ENCODE results near the gene CDK10.
A peak's percentile ranks its signal among the peaks of the same experiment; 100 is the strongest.

Gene CDK10, protein sequence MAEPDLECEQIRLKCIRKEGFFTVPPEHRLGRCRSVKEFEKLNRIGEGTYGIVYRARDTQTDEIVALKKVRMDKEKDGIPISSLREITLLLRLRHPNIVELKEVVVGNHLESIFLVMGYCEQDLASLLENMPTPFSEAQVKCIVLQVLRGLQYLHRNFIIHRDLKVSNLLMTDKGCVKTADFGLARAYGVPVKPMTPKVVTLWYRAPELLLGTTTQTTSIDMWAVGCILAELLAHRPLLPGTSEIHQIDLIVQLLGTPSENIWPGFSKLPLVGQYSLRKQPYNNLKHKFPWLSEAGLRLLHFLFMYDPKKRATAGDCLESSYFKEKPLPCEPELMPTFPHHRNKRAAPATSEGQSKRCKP

GRCh38 chr16:89686520-89687091, at the start of gene CDK10:
Gene CDK10, plus strand, starts transcription at chr16:89686689. Its CDS starts 22 bp downstream, at chr16:89686711.
- POLR2A ChIA-PET: interaction anchor here (1.0 kb wide), 1 partner anchor 15 kb away, joined by 3 read pairs; the partner anchor contains the start of gene SPATA2L
- CTCF ChIA-PET: interaction anchor here (0.7 to 2.4 kb wide), 4 partner anchors 12 to 45 kb away, joined by 3 to 16 read pairs (median 4); no protein-coding TSS in a partner anchor
- TF ChIP-seq CTCF (IDR thresholded peaks at IDR 0.05; ENCODE audit: control extremely low read depth, extremely low read depth, low read depth, missing control alignments): no peak
- peak; percentile 96 for DNase-seq (ENCODE audit: extremely low spot score)

- ChIA-PET CTCF (interaction anchor here (1.1 to 1.8 kb wide), 2 partner anchors 22 to 30 kb away, joined by 3 to 4 read pairs; no protein-coding TSS in a partner anchor), POLR2A (no interaction called here)
- TF ChIP-seq CTCF (IDR thresholded peaks at IDR 0.05; ENCODE audit: control extremely low read depth, extremely low read depth, low read depth, missing control alignments): no peak
- no peak for DNase-seq (ENCODE audit: extremely low spot score)
These were observed 49.1 kb upstream of the CDK10 start for GRCh38 chr16:89637379-89637778.

GRCh38 chr16:89638455-89638854, 48.0 kb upstream of the CDK10 start:
- no peak for DNase-seq (ENCODE audit: extremely low spot score)
- ChIA-PET POLR2A (no interaction called here), CTCF (interaction anchor here (1.8 kb wide), 1 partner anchor 31 kb away, joined by 3 read pairs; no protein-coding TSS in a partner anchor)
- TF ChIP-seq CTCF (IDR thresholded peaks at IDR 0.05; ENCODE audit: control extremely low read depth, extremely low read depth, low read depth, missing control alignments): no peak

- ChIA-PET POLR2A (no interaction called here), CTCF (interaction anchor here (0.7 to 4.4 kb wide), 2 partner anchors 24 to 39 kb away, joined by 3 to 29 read pairs; no protein-coding TSS in a partner anchor)
- no peak for DNase-seq (ENCODE audit: extremely low spot score)
- no peak for TF ChIP-seq CTCF (IDR thresholded peaks at IDR 0.05; ENCODE audit: control extremely low read depth, extremely low read depth, low read depth, missing control alignments)
These were observed 47.1 kb upstream of the CDK10 start for GRCh38 chr16:89639385-89639784.

- POLR2A ChIA-PET: no interaction called here
- CTCF ChIA-PET: interaction anchor here (0.9 to 4.4 kb wide), 15 partner anchors 9 to 237 kb away, joined by 3 to 29 read pairs (median 4); partner anchors contain the start of genes CDK10, CHMP1A, CPNE7 and SPATA33
- DNase-seq (ENCODE audit: extremely low spot score): no peak
- no peak for TF ChIP-seq CTCF (IDR thresholded peaks at IDR 0.05; ENCODE audit: control extremely low read depth, extremely low read depth, low read depth, missing control alignments)
These were observed 44.9 kb upstream of the CDK10 start for GRCh38 chr16:89641458-89642119.

DNA sequence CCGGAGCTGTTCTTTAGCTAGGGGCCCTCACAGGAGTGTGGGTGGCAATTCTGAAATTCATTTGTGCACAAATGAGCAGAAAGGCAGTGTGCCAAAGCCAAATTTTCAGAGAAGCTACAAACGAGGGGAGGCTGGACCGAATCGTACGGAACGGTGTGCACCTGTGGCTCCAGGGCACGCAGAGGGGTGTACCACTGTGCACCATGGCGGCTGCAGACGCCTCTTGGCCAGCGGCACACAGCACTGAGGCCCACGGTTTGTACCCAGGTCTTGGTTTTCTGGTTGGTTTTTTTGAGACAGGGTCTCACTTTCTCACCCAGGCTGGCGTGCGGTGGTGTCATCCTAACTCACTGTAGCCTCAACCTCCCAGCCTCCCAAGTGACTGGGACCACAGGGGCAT, 43.9 kb upstream of the CDK10 start:
- ChIA-PET CTCF (interaction anchor here (0.8 to 4.4 kb wide), 6 partner anchors 10 to 67 kb away, joined by 3 to 29 read pairs (median 7); partner anchors contain the start of gene CPNE7), POLR2A (no interaction called here)
- DNase-seq (ENCODE audit: extremely low spot score): no peak
- no peak for TF ChIP-seq CTCF (IDR thresholded peaks at IDR 0.05; ENCODE audit: control extremely low read depth, extremely low read depth, low read depth, missing control alignments)

Data from GM10248 (cell line).